Activated CD4-positive, alpha-beta T cell treated with anti-CD3 and anti-CD28 coated beads for 36 hours (primary cell): ENCODE measurements around the gene HOOK1. TPM values are rescaled to one million over a fixed set of nuclear protein-coding genes. Genes with fewer than 3 reads are reported as not detected.

Source experiments
- ATAC-seq: fragments of 200-7000 bp; cut with Tn5 transposase; one replicate; pipeline ENCODE4 v1.10.0; 2021; ENCODE audit warnings: mild to moderate bottlenecking, moderate library complexity
- CTCF ChIA-PET: fragments of 350-600 bp; sonication (Branson Sonifier 250); formaldehyde crosslinking; loops from one replicate; lab custom pipeline; 2021; ENCODE audit warnings: antibody characterized with exemption; lab: Charles Lee
- POLR2A ChIA-PET: fragments of 350-600 bp; sonication (Branson Sonifier 250); formaldehyde crosslinking; loops from one replicate; lab custom pipeline; 2021; ENCODE audit warnings: antibody characterized with exemption, inconsistent platforms; lab: Charles Lee
- DNase-seq: peaks from one replicate; pipeline ENCODE4 v3.0.0-alpha.2; 2020
- H3K27ac Mint-ChIP-seq: one replicate; pipeline ENCODE4 v1.8.0; 2021; ENCODE audit warnings: mixed read lengths
- H3K27me3 Mint-ChIP-seq: one replicate; pipeline ENCODE4 v1.8.0; 2021; ENCODE audit warnings: mixed read lengths
- H3K36me3 Mint-ChIP-seq: one replicate; pipeline ENCODE4 v1.8.0; 2021; ENCODE audit warnings: low read depth, mixed read lengths
- H3K4me1 Mint-ChIP-seq: one replicate; pipeline ENCODE4 v1.8.0; 2021; ENCODE audit warnings: mixed read lengths
- H3K4me3 Mint-ChIP-seq: one replicate; pipeline ENCODE4 v1.8.0; 2021; ENCODE audit warnings: mild to moderate bottlenecking, moderate library complexity, mixed read lengths
- H3K9me3 Mint-ChIP-seq: one replicate; pipeline ENCODE4 v1.8.0; 2021; ENCODE audit warnings: low read depth, mixed read lengths
- intact Hi-C, 2 experiments: fragments of 100-400 bp; cut with DNase I in 1 of 2; cut with micrococcal nuclease in 1 of 2; formaldehyde crosslinking; loops; one replicate each; pipeline versions ENCODE4 v1.14.2 to v1.15.1; 2022 to 2024; cut with DNase I, micrococcal nuclease
- total RNA-seq, 2 experiments: library from RNA; stranded (reverse); gene quantifications; one replicate each; pipeline ENCODE4 v1.2.3, GENCODE V29; 2021

HOOK1 gene
- total RNA-seq, 2 experiments from 2014 or later: 15.2 TPM

DNA sequence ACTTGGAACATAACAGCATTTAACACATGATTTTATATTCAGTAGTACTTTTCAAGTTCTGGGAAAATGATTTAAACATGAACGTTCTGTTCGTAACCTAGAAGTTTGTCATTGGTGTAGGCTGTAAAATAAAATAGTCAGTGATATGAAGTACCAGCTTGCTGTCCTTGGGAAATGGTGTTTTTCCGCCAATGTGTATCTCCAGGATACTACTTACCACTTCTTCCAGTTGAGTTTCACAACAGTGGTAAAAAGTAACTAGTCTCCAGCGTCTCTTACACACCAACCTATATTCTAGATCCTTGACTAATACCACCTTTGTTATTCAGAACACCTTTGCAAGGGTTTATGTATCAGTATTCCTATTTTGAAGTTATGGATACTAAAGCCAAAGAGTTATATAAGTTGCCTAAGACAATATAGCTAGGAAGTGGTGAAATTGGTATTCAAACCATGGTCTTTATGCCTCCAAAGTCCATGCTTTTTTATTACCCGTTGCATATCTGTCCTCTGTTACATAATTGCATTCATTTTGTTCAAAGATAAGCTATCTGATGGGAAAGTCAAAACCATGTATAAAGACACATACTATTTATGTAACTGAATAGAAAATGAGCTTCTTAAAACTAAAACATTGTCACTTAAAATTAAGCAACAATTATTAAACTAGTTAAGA, 43.1 kb downstream of the HOOK1 start:
- Mint-ChIP-seq H3K27ac (no peak overlapping the region), H3K36me3 (peaks cover 10% of the 10 kb centered on the region), H3K4me1 (no peaks in the 10 kb centered on the region), H3K9me3 (peaks cover 3% of the 10 kb centered on the region), H3K4me3 (no peak overlapping the region), H3K27me3 (no peaks in the 10 kb centered on the region)
- no peak for DNase-seq
- ChIA-PET CTCF (interaction anchor here (1.1 to 1.9 kb wide), 4 partner anchors 11 to 90 kb away, joined by 3 to 5 read pairs (median 5); no protein-coding TSS in a partner anchor), POLR2A (no interaction called here)
- ATAC-seq: no peak
- intact Hi-C loops: no loop called here

DNA sequence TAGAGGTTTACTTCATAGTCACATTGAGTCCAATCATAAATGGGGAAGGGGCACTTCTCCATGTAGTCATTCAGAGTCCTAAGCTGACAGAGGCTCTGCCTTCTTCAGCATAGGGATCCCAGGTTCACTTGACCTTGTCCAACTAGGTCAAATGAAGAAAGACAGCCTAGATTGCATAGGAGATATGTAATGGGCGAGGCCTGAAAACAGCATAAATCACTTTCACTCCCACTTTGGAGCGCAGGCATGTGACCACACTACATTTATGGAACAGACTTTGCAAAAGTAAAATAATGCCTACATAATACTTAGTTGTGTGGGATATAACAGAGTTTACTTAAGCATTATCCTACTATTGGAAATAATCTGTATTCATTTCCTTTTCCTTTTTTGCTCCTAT, 51.7 kb downstream of the HOOK1 start:
- POLR2A ChIA-PET: no interaction called here
- ATAC-seq: no peak

DNA sequence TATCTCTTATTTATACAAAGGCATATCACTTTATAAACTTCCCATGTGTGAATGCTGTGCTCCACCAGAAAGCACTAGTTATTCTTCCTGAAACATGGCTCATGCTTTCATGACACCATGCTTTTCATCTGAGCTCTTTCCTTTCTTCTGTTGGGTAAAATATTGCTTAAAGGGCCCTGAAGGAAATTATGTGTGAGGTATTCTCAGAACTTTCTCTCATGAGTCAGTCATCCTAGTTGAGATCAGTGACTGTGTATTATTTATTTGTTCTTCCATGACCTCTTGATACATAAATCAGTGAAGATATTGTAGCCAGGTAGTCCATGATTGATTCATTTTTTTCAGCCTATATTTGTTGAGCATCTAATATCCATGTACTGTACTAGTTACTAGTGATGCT, 57.0 kb downstream of the HOOK1 start:
- no peaks in the 10 kb centered on the region for H3K27me3 Mint-ChIP-seq
- no peaks in the 10 kb centered on the region for H3K9me3 Mint-ChIP-seq
- no peaks in the 10 kb centered on the region for H3K4me1 Mint-ChIP-seq
- intact Hi-C loops: no loop called here
- no peak overlapping the region for H3K4me3 Mint-ChIP-seq
- ChIA-PET POLR2A (no interaction called here), CTCF (no interaction called here)
- DNase-seq: no peak
- H3K36me3 Mint-ChIP-seq: peaks cover 29% of the 10 kb centered on the region
- no peak for ATAC-seq
- no peak overlapping the region for H3K27ac Mint-ChIP-seq

More for the DNA sequence above, 51.7 kb downstream of the HOOK1 start:
- Mint-ChIP-seq H3K27ac (no peak overlapping the region), H3K4me1 (no peaks in the 10 kb centered on the region), H3K36me3 (peaks cover 19% of the 10 kb centered on the region), H3K4me3 (no peak overlapping the region), H3K9me3 (no peaks in the 10 kb centered on the region), H3K27me3 (no peaks in the 10 kb centered on the region)
- intact Hi-C loops: no loop called here
- DNase-seq: no peak
- CTCF ChIA-PET: interaction anchor here (1.0 kb wide), 1 partner anchor 81 kb away, joined by 3 read pairs; no protein-coding TSS in a partner anchor

DNA sequence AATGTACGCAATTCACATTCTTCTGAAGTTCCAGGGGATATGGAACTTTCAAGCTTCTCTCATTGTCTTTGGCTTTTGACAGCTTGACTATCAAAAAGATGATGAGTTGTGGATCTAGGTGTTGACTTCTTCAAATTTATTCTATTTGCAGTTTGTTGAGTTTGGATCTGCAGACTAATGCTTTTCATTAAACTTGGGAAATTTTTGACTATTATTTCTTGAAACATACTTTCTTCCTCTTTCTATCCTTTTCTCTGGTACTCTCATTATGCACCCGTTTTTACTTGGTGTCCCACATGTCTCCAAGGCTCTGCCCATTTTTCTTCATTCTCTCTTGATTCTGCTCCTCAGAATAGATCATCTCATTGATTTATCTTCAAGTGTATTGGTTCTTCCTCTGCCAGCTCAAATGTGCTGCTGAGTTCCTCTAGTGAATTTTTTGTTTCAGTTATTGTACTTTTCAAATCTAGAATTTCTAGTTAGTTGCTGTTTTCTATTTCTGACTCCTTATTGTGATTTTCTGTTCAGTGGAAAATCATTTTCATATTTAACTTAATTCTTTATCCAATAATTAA, 62.4 kb downstream of the HOOK1 start:
- H3K4me3 Mint-ChIP-seq: no peak overlapping the region
- no peaks in the 10 kb centered on the region for H3K27me3 Mint-ChIP-seq
- DNase-seq (no peak), ATAC-seq (no peak)
- ChIA-PET POLR2A (no interaction called here), CTCF (interaction anchor here (0.9 to 7.0 kb wide), 4 partner anchors 70 to 175 kb away, joined by 3 to 119 read pairs (median 3); no protein-coding TSS in a partner anchor)
- H3K9me3 Mint-ChIP-seq: peaks cover 6% of the 10 kb centered on the region
- intact Hi-C loops: no loop called here
- H3K36me3 Mint-ChIP-seq: peaks cover 20% of the 10 kb centered on the region
- no peak overlapping the region for H3K27ac Mint-ChIP-seq
- H3K4me1 Mint-ChIP-seq: no peaks in the 10 kb centered on the region

DNA sequence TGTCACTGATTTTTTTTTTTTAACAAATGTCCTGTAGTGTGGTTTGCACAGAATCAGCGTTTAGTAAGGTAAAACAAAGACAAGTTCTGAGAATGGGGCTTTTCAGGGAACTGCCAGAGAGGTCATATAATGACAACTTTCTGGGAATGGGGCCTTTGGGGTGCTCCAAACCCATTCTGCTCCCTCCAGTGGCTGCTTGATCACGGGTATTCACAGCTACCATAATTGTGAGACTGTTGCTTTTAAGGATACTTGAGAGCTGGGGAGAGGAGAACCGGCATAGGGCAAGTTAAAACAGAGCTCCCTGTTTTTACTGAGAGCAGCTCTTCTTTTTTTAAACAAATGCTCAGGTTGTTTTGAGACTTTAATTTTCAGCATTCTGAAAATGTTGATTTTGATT, 63.6 kb downstream of the HOOK1 start:
- Mint-ChIP-seq H3K36me3 (peaks cover 16% of the 10 kb centered on the region), H3K4me1 (no peaks in the 10 kb centered on the region), H3K4me3 (no peak overlapping the region), H3K27ac (no peak overlapping the region), H3K27me3 (no peaks in the 10 kb centered on the region), H3K9me3 (peaks cover 6% of the 10 kb centered on the region)
- ChIA-PET POLR2A (interaction anchor here (0.7 kb wide), 1 partner anchor 386 kb away, joined by 4 read pairs; no protein-coding TSS in a partner anchor), CTCF (interaction anchor here (0.8 to 7.0 kb wide), 10 partner anchors 16 to 176 kb away, joined by 3 to 119 read pairs (median 3); no protein-coding TSS in a partner anchor)
- ATAC-seq (no peak), DNase-seq (no peak)
- intact Hi-C loops: no loop called here

DNA sequence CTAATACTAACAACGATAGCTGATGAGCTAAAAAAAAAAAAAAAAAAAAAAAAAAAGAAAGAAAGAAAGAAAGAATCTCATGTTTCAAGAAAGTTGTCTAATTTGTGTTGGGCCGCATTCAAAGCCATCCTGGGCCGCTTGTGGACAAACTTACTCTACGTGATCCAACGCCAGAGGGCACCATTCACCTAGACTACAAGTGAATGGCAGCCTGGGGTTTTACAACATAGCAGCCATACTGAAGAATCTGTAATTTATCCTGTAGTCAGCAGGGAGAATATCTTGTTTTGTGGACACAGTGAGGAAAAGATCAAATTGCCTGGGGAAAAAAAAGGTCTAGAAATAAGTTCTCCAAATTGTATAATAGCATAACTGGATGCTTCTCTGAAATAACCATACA, 64.8 kb downstream of the HOOK1 start:
- Mint-ChIP-seq H3K27me3 (no peaks in the 10 kb centered on the region), H3K27ac (no peak overlapping the region), H3K4me3 (no peak overlapping the region), H3K9me3 (peaks cover 6% of the 10 kb centered on the region), H3K4me1 (no peaks in the 10 kb centered on the region), H3K36me3 (peaks cover 10% of the 10 kb centered on the region)
- POLR2A ChIA-PET: no interaction called here
- CTCF ChIA-PET: interaction anchor here (1.0 to 7.0 kb wide), 9 partner anchors 21 to 85 kb away, joined by 3 to 119 read pairs (median 5); no protein-coding TSS in a partner anchor
- intact Hi-C loops: loop anchor here (1.0 kb wide), 1 partner anchor 68 kb away; no protein-coding TSS in a partner anchor
- DNase-seq: peak; percentile 77
- ATAC-seq: peak; percentile 71

DNA sequence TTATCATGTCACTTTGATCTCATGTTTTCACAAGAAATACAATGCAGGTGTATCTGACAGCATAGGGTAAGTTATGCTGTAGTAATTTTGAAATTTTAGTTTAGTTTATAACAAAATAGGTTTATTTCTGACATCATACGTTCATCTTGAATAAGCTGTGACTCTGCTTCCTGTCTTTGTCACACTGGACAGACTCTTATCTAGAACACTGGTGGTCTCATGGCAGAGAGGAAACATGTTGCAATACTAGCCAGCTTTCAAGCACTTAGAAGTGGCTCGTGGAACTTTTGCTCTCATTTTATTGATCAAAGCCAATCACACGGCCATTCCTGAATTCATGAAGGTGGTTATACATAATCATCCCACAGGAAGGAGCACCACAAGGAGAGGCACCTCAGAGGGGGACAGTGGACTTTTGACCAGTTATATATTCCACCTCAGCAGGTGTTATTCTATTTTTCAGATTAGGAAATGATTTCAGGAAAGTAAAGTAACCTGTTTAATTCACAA, 65.3 kb downstream of the HOOK1 start:
- DNase-seq (no peak), ATAC-seq (no peak)
- Mint-ChIP-seq H3K27me3 (no peaks in the 10 kb centered on the region), H3K36me3 (peaks cover 6% of the 10 kb centered on the region), H3K4me3 (no peak overlapping the region), H3K4me1 (no peaks in the 10 kb centered on the region), H3K9me3 (peaks cover 6% of the 10 kb centered on the region), H3K27ac (no peak overlapping the region)
- CTCF ChIA-PET: interaction anchor here (1.5 to 7.0 kb wide), 5 partner anchors 32 to 70 kb away, joined by 3 to 119 read pairs (median 8); no protein-coding TSS in a partner anchor
- POLR2A ChIA-PET: no interaction called here
- intact Hi-C loops: loop anchor here (1.0 kb wide), 1 partner anchor 67 kb away; no protein-coding TSS in a partner anchor

DNA sequence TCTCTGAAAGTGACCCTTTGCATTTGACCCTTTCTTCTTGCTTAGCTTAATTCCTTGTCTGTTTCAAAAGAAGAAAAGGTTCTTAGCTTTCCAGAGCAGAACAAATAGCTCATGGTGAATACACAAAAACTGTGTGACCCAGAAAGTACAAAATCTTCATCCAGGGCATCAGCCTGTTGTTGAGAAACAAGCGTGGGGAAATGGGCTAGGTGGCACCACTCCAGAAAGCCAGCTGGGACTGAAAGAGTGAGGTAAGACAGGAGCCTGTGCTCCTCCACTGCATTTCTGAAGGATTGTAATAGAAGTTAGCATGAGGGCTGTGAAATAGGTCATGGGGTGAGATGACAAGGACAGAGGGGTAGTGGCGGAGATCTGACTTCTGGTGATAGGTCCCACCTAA, 66.0 kb downstream of the HOOK1 start:
- Mint-ChIP-seq H3K4me3 (no peak overlapping the region), H3K4me1 (no peaks in the 10 kb centered on the region), H3K27me3 (no peaks in the 10 kb centered on the region), H3K36me3 (peaks cover 6% of the 10 kb centered on the region), H3K27ac (no peak overlapping the region), H3K9me3 (peaks cover 6% of the 10 kb centered on the region)
- no peak for ATAC-seq
- POLR2A ChIA-PET: no interaction called here
- intact Hi-C loops: no loop called here
- CTCF ChIA-PET: interaction anchor here (1.6 to 7.0 kb wide), 4 partner anchors 61 to 69 kb away, joined by 5 to 119 read pairs (median 13); no protein-coding TSS in a partner anchor
- no peak for DNase-seq

DNA sequence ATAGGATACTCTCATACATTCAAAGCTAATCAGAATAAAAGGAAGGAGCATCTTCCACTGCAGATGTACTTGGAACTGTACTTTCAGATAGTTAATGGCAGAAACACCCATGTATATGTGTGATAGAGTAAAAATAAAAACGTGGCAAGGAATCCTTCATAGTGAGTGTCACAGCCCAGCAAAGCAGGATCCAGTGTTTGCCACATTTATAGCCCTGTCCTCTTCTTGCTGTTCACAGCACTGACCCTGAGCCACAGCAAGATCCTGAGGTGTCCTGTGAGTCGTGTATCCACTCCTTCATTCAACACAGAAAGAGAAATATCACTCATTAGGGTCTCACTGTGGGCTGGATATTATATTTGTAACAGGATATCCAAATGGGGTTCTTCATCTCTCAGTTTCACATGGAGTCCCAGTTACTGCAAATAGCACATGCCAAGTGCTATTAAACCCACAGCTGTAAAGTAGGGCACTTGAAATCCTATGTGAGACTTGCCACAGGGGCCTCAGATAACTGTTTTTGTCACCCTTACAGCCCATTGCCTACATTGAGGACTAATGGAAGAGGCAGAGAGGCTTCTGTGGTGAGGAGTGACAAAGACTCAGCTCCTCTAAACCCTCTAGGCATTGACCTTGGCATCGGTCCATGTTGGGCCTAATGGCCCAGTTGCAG, 70.5 kb downstream of the HOOK1 start:
- Mint-ChIP-seq H3K36me3 (peaks cover 4% of the 10 kb centered on the region), H3K9me3 (peaks cover 17% of the 10 kb centered on the region), H3K27ac (no peak overlapping the region), H3K4me1 (no peaks in the 10 kb centered on the region), H3K4me3 (no peak overlapping the region), H3K27me3 (no peaks in the 10 kb centered on the region)
- DNase-seq (no peak), ATAC-seq (no peak)
- ChIA-PET CTCF (interaction anchor here (0.6 to 1.3 kb wide), 6 partner anchors 48 to 230 kb away, joined by 3 to 7 read pairs (median 3); no protein-coding TSS in a partner anchor), POLR2A (no interaction called here)
- intact Hi-C loops: no loop called here

DNA sequence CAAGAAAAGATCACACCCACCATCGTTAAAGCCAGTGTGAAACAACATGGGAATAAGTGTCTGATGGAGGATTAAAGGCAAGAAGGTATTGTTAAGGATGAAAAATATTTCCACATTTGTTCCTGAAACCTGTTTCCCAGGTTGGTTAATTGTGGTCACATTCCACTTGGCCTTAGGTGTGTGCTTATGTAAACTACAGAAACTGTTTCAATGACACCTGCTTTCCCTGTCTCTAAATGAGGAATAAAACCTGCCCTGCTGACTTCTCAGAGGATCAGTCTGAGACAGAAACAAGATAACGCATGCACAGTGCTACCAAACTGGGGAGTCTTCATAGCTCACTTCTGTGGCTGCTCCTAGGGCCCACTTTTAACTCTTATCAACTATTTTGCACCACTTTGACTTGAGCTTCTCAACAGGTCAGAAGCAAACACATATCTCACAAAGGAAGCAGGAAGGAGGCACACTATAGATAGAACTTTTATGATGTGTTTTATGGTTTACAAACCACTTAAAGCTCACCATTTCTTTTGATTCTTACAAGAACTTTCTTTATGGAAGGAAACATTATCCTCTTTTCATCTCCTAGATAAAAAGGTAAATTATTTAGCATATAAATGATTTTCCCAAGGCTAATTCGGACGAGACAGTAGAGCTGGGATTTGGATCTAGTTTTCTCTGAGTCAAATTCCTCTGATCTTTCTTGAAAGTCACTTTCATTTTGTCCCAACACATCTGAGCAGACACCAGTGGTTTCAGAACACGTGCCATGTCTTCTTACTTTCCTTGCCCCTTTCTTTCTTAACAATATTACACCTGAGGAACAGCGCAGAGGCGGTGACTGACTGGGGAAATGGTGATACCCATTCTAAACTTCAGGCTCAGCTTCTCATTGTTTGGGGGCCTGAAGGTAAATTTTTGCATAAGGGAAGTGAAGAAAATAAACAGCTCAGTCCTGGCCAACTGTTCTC, 78.4 kb downstream of the HOOK1 start:
- ChIA-PET CTCF (interaction anchor here (0.5 to 2.2 kb wide), 4 partner anchors 54 to 1241 kb away, joined by 3 to 13 read pairs (median 3); no protein-coding TSS in a partner anchor), POLR2A (no interaction called here)
- no peak overlapping the region for H3K27ac Mint-ChIP-seq
- peaks cover 17% of the 10 kb centered on the region for H3K4me1 Mint-ChIP-seq
- no peak overlapping the region for H3K4me3 Mint-ChIP-seq
- no peaks in the 10 kb centered on the region for H3K27me3 Mint-ChIP-seq
- ATAC-seq (peak; percentile 44), DNase-seq (no peak)
- peaks cover 19% of the 10 kb centered on the region for H3K9me3 Mint-ChIP-seq
- intact Hi-C loops: no loop called here
- H3K36me3 Mint-ChIP-seq: peaks cover 6% of the 10 kb centered on the region
